Measurements from ENCODE around the gene NR1D2. TPM values are rescaled to one million over a fixed set of nuclear protein-coding genes. Genes with fewer than 3 reads are reported as not detected.

Gene NR1D2
- total RNA-seq, 4 donors from 2014 or later, result 27.3 to 68.2 (median 52.8) TPM

DNA sequence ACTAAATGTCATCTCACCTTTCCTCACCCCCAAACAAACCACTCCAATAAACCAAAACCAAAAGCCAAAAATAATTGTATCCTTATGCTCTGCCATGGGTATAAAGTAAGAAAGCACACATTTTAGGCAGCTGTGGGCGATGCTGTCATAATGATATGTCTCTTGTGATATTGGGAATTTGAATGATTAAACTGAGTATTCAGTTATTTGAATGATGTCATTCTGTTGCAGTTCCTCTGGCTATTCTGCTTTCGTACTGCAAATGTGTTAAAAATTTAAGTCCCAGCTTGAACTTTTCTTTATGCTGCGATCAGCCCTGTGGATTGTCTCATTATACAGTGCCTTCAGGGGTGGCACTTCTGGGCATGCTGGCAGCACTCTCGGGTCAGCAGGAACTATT is 10.8 kb upstream of the NR1D2 start:
- H3K4me3 ChIP-seq, result no peak overlapping the region
- no peak for TF ChIP-seq CTCF (IDR thresholded peaks at IDR 0.05)
- TF ChIP-seq POLR2A (IDR thresholded peaks at IDR 0.05), result no peak
- TF ChIP-seq EP300 (IDR thresholded peaks at IDR 0.05), result no peak
- H3K36me3 ChIP-seq, result no peaks in the 10 kb centered on the region
- 47 to 48% methylated on average over 4 of the region's 4 CpGs for WGBS, 2 donors
- no peak overlapping the region for H3K27ac ChIP-seq
- peaks cover 0 to 4% (median 0%) of the 10 kb centered on the region in 4 donors for H3K9me3 ChIP-seq
- H3K4me1 ChIP-seq, result no peaks in the 10 kb centered on the region
- no peak for DNase-seq (ENCODE audit: low spot score in 2 of 2)
- no peaks in the 10 kb centered on the region for H3K27me3 ChIP-seq

DNA sequence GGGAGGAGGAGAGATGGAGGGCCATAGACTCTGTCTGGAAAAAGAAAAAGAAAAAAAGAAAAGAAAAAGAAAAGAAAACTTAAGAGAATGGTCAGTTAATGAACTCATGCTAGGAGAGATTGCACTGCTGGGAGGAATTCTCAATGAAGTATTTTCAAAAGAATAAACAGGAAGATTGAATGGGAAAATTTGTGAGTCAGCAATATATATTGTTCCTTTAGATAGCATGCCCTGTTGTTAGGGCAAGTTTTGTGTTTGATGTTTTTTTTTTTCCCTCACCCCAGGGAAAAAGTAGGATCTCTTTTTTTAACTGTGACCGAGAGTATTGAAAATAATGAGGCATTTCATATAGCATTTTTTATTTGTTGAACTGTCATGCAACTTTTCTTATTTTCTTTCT is 7.8 kb upstream of the NR1D2 start:
- H3K9me3 ChIP-seq, result peaks cover 0 to 4% (median 0%) of the 10 kb centered on the region in 4 donors
- H3K4me3 ChIP-seq, result no peak overlapping the region
- no peak for TF ChIP-seq CTCF (IDR thresholded peaks at IDR 0.05)
- no peak for TF ChIP-seq POLR2A (IDR thresholded peaks at IDR 0.05)
- TF ChIP-seq EP300 (IDR thresholded peaks at IDR 0.05), result no peak
- H3K27me3 ChIP-seq, result no peaks in the 10 kb centered on the region
- no peaks in the 10 kb centered on the region for H3K36me3 ChIP-seq
- WGBS, 2 donors, result 74 to 87% methylated on average over 1 of the region's 1 CpG
- H3K4me1 ChIP-seq, result no peaks in the 10 kb centered on the region
- DNase-seq (ENCODE audit: low spot score in 2 of 2), result no peak
- H3K27ac ChIP-seq, result no peak overlapping the region

GRCh38 chr3:23938688-23939087 is 6.4 kb upstream of the NR1D2 start:
- DNase-seq (ENCODE audit: low spot score in 2 of 2), result no peak
- H3K9me3 ChIP-seq, result peaks cover 0 to 4% (median 0%) of the 10 kb centered on the region in 4 donors
- no peaks in the 10 kb centered on the region for H3K27me3 ChIP-seq
- H3K4me1 ChIP-seq, result no peaks in the 10 kb centered on the region
- H3K36me3 ChIP-seq, result no peaks in the 10 kb centered on the region
- H3K4me3 ChIP-seq, result no peak overlapping the region
- TF ChIP-seq CTCF (IDR thresholded peaks at IDR 0.05), result no peak
- no peak for TF ChIP-seq EP300 (IDR thresholded peaks at IDR 0.05)
- no peak for TF ChIP-seq POLR2A (IDR thresholded peaks at IDR 0.05)
- H3K27ac ChIP-seq, result no peak overlapping the region

- 50 to 72% methylated on average over 5 of the region's 5 CpGs for WGBS, 2 donors
- TF ChIP-seq CTCF (IDR thresholded peaks at IDR 0.05) (no peak), EP300 (IDR thresholded peaks at IDR 0.05) (no peak), POLR2A (IDR thresholded peaks at IDR 0.05) (no peak)
- peaks cover 0 to 8% (median 0%) of the 10 kb centered on the region in 4 donors for H3K4me1 ChIP-seq
- H3K4me3 ChIP-seq, result no peak overlapping the region
- no peak overlapping the region for H3K27ac ChIP-seq
- no peak for DNase-seq (ENCODE audit: low spot score in 2 of 2)
- no peaks in the 10 kb centered on the region for H3K27me3 ChIP-seq
- H3K36me3 ChIP-seq, result no peaks in the 10 kb centered on the region
- H3K9me3 ChIP-seq, result peaks cover 0 to 4% (median 0%) of the 10 kb centered on the region in 4 donors
These were observed 4.3 kb upstream of the NR1D2 start for GRCh38 chr3:23940775-23941174.

DNA sequence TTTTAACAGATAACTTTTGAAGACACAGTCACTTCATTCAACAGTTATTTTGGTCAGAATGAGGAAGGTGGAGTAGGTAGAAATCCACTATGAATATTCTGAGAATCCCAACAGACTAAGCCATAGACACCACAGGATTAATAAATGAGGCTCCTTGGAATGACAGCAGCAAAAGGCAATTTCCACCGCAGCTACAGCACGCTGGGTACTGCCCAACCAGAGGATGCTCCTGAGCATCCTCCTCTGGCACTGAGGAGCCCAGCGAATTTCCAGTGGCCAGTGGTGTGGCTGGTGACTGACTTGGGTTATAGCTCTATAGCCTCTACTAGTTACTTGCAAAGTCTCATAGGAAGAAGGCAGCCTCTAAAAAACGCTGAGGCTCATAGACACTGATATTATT is 3.6 kb upstream of the NR1D2 start:
- Histone ChIP-seq H3K36me3 (no peaks in the 10 kb centered on the region), H3K27ac (no peak overlapping the region), H3K9me3 (peaks cover 0 to 4% (median 0%) of the 10 kb centered on the region in 4 donors), H3K27me3 (no peaks in the 10 kb centered on the region), H3K4me1 (peaks cover 0 to 10% (median under 1%) of the 10 kb centered on the region in 4 donors), H3K4me3 (no peak overlapping the region)
- WGBS, 2 donors, result 89 to 96% methylated on average over 4 of the region's 4 CpGs
- no peak for DNase-seq (ENCODE audit: low spot score in 2 of 2)
- no peak for TF ChIP-seq EP300 (IDR thresholded peaks at IDR 0.05)
- TF ChIP-seq CTCF (IDR thresholded peaks at IDR 0.05), result no peak
- no peak for TF ChIP-seq POLR2A (IDR thresholded peaks at IDR 0.05)
